MM.1S (cell line): Measurements from ENCODE around the gene RHOT1.

Source experiments
- DNase-seq: peaks from one replicate; pipeline ENCODE4 v3.0.0-alpha.2; 2015
- H2AFZ ChIP-seq: fragments of 300-600 bp; sonication (generic); 2 replicates; pipeline ENCODE4 v1.6.0; 2016; ENCODE audit warnings: antibody characterized with exemption, low read length
- H3F3A ChIP-seq: fragments of 300-600 bp; sonication (generic); 2 replicates; pipeline ENCODE4 v1.6.1; 2016; ENCODE audit warnings: mild to moderate bottlenecking, antibody characterized with exemption, low read length, moderate library complexity, mixed read lengths; ENCODE audit not compliant: insufficient read depth
- H3K27ac ChIP-seq: fragments of 300-600 bp; sonication (generic); 2 replicates; pipeline ENCODE4 v1.5.1; 2016; ENCODE audit warnings: mild to moderate bottlenecking, low read length
- H3K27me3 ChIP-seq: fragments of 300-600 bp; sonication (generic); replicated peaks from 2 replicates; pipeline ENCODE4 v1.6.0; 2016; ENCODE audit warnings: low read length; ENCODE audit not compliant: insufficient read depth
- H3K36me3 ChIP-seq: fragments of 300-600 bp; sonication (generic); replicated peaks from 2 replicates; pipeline ENCODE4 v1.6.1; 2016; ENCODE audit warnings: mild to moderate bottlenecking, low read length, mixed read lengths; ENCODE audit not compliant: insufficient read depth
- H3K4me1 ChIP-seq: fragments of 300-600 bp; sonication (generic); 2 replicates; pipeline ENCODE4 v1.6.1; 2016; ENCODE audit warnings: low read length, mixed read lengths
- H3K4me2 ChIP-seq: fragments of 300-600 bp; sonication (generic); 2 replicates; pipeline ENCODE4 v1.6.0; 2016; ENCODE audit warnings: low read depth, low read length
- H3K4me3 ChIP-seq: fragments of 300-600 bp; sonication (generic); 2 replicates; pipeline ENCODE4 v1.5.1; 2016; ENCODE audit warnings: low read length, mixed read lengths
- H3K79me2 ChIP-seq: fragments of 300-600 bp; sonication (generic); 2 replicates; pipeline ENCODE4 v1.6.1; 2016; ENCODE audit warnings: mixed run types, low read length, mixed read lengths
- H3K9ac ChIP-seq: fragments of 300-600 bp; sonication (generic); 2 replicates; pipeline ENCODE4 v1.6.1; 2016; ENCODE audit warnings: low read length, mixed read lengths
- H3K9me2 ChIP-seq: fragments of 300-600 bp; sonication (generic); replicated peaks from 2 replicates; pipeline ENCODE4 v1.6.1; 2016; ENCODE audit warnings: mild to moderate bottlenecking, low read length, mixed read lengths; ENCODE audit not compliant: insufficient read depth
- H3K9me3 ChIP-seq: fragments of 300-600 bp; sonication (generic); replicated peaks from 2 replicates; pipeline ENCODE4 v1.6.1; 2016; ENCODE audit warnings: mild to moderate bottlenecking, low read length, mixed read lengths; ENCODE audit not compliant: insufficient read depth
- H4K20me1 ChIP-seq: fragments of 300-600 bp; sonication (generic); 2 replicates; pipeline ENCODE4 v1.6.1; 2016; ENCODE audit warnings: mild to moderate bottlenecking, low read length, moderate library complexity, mixed read lengths; ENCODE audit not compliant: insufficient read depth
- CTCF ChIP-seq: fragments of 300-600 bp; sonication (generic); IDR thresholded peaks from 2 replicates; pipeline ENCODE4 v1.5.1; 2016; ENCODE audit warnings: antibody characterized with exemption, low read length, mixed read lengths
- EZH2 ChIP-seq: fragments of 300-600 bp; sonication (generic); optimal IDR thresholded peaks from 2 replicates; pipeline ENCODE3; 2017; ENCODE audit warnings: low read depth, mild to moderate bottlenecking, antibody characterized with exemption, low read length, mixed read lengths
- EZH2phosphoT487 ChIP-seq: fragments of 300-600 bp; sonication (generic); IDR thresholded peaks from 2 replicates; pipeline ENCODE4 v1.6.1; 2018; ENCODE audit warnings: antibody characterized with exemption, low read length

RHOT1 gene

GRCh38 chr17:32110596-32110995 lies 31.7 kb upstream of the RHOT1 start:
- Histone ChIP-seq H3K9me3 (no peaks in the 10 kb centered on the region), H3K79me2 (no peaks in the 10 kb centered on the region), H3K4me2 (no peak overlapping the region), H3K9ac (no peak overlapping the region), H2AFZ (no peak overlapping the region), H3K9me2 (no peaks in the 10 kb centered on the region), H3K27ac (no peak overlapping the region), H3K36me3 (no peaks in the 10 kb centered on the region), H3K27me3 (no peaks in the 10 kb centered on the region), H3K4me3 (no peak overlapping the region), H3K4me1 (no peaks in the 10 kb centered on the region), H4K20me1 (no peaks in the 10 kb centered on the region), H3F3A (no peaks in the 10 kb centered on the region)
- DNase-seq: no peak
- TF ChIP-seq CTCF (no peak), EZH2phosphoT487 (no peak), EZH2 (no peak)

- H3K4me2 ChIP-seq: no peak overlapping the region
Measured at GRCh38 chr17:32111141-32111771, 31.0 kb upstream of the RHOT1 start.

GRCh38 chr17:32112416-32112815 lies 29.9 kb upstream of the RHOT1 start:
- TF ChIP-seq EZH2phosphoT487 (no peak), EZH2 (no peak), CTCF (no peak)
- H3K9ac ChIP-seq: no peak overlapping the region
- no peak overlapping the region for H3K4me2 ChIP-seq
- H3K4me3 ChIP-seq: no peak overlapping the region
- no peaks in the 10 kb centered on the region for H3K27me3 ChIP-seq
- no peaks in the 10 kb centered on the region for H3K4me1 ChIP-seq
- no peak for DNase-seq
- H4K20me1 ChIP-seq: no peaks in the 10 kb centered on the region
- H2AFZ ChIP-seq: no peak overlapping the region
- no peaks in the 10 kb centered on the region for H3F3A ChIP-seq
- H3K9me3 ChIP-seq: no peaks in the 10 kb centered on the region
- no peaks in the 10 kb centered on the region for H3K79me2 ChIP-seq
- H3K36me3 ChIP-seq: no peaks in the 10 kb centered on the region
- H3K27ac ChIP-seq: no peak overlapping the region
- H3K9me2 ChIP-seq: no peaks in the 10 kb centered on the region

More at GRCh38 chr17:32111141-32111771, 31.0 kb upstream of the RHOT1 start:
- Histone ChIP-seq H4K20me1 (no peaks in the 10 kb centered on the region), H3F3A (no peaks in the 10 kb centered on the region), H3K4me3 (no peak overlapping the region), H3K4me1 (no peaks in the 10 kb centered on the region), H3K27me3 (no peaks in the 10 kb centered on the region), H3K9me2 (no peaks in the 10 kb centered on the region), H3K79me2 (no peaks in the 10 kb centered on the region), H3K9ac (no peak overlapping the region), H2AFZ (no peak overlapping the region), H3K36me3 (no peaks in the 10 kb centered on the region), H3K9me3 (no peaks in the 10 kb centered on the region), H3K27ac (no peak overlapping the region)
- DNase-seq: no peak
- TF ChIP-seq CTCF (no peak; the same call in 1 of the 2 replicates), EZH2 (no peak), EZH2phosphoT487 (no peak)
